AML-193 (cell line): Measurements from ENCODE around the gene SF1.

ENCODE experiments used
- DNase-seq, 2 experiments: peaks; one replicate each; lab custom pipeline; 2025; lab: John Stamatoyannopoulos, UW

Gene SF1

DNA sequence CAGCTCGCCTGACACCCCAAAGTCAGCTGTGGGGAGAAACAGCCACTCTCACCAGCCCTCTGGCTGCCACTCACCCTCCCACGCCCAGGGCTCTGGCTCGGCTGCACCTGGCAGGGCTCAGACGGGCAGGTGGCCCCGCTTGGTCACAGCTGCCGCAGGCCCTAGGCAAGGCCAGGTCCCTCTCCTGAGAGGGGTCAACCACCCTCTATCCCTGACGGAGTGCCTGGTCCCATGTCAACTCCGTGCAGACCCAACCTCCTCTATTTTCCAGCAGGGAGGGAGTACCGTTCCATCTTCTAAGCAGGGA, 22.8 kb upstream of the SF1 start:
- no peak for DNase-seq

DNA sequence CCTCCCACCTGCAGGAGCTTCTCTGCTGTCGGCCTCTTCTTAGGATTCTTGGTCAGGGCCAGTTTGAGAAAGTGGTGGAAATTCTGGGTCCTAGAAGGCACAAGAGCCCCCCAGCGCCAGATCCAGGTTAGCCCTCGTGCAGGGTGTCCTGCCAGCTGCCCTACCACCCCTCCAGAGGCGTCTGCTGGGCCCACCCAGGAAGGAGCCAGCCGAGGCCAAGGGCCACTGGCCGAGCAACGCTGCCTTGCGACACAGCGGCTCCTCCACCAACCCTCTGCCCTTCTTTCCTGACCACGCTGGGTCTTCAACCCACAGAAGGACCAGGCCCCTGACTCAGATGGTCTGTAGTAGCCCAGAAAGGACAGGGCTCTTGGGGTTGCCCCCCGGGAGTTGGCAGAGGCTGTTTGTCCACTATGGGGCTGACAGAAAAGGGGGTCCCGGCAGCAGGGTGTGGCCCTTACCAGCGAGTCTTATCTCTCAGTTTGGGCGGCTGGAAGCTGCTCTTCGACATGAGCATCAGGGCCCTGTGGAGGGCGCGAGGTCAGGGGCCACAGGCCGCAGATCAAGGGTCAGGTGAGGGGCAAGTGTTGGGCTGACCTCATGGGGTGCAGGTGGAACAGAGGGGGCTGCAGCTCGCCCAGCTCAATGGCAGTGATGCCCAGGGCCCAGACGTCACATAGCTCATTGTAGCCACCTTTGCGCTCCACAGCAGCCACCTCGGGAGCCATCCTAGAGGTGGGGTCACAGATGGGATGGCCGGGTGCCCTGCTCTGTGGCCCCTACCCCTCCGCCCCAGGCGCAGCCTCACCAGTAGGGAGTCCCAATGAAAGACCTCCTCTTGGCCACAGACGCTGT, 22.2 kb upstream of the SF1 start:
- no peak for DNase-seq

DNA sequence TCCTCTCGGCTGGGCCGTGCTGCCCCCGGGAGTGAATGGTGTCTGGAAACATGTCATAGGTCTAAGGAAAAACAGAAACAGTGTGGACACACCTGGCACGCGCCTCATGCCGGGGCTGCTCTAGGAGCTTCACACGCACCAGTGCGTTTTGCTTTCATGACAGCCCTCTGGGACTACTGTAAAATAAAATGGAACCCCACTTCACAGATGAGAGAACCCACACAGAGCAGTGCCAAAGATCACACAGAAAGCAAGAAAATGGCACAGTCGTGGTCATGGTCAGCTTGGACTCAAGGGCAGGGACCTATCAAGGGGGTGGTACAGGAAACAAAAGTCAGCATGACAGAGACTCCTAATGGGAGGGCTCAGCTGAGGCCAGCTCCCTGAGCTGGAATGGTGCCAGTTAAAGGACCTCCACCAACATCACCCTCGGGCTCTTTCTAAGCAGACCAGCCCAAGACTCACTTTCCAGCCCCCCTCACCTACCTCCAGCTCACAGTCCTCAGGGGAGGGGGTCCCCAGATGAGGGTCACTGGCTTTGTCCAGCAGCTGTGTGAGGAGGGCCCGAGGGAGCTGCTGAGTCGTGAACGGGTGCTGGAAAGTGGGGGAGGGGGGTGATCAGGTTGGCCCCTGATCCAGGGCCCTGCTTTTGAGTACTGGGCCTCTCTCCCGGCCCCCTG, 21.4 kb upstream of the SF1 start:
- DNase-seq, result no peak

DNA sequence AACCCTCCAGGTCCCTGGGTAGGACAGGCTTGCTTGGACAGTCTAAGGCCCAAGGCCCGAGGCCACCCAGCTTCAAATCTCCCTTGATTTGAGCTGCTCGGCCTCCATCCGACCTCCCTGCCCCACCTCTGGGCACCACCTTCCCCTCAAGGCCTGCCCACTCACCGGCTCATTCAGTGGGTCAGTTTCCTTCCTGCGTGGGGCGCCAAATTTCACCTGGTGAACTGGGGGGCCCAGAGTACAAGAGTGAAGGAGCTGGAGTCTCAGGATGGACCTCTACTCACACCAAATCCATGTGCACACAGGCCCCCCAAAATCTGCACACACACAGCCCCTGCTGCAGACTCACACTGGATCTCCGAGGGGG, 20.9 kb upstream of the SF1 start:
- DNase-seq, result no peak

DNA sequence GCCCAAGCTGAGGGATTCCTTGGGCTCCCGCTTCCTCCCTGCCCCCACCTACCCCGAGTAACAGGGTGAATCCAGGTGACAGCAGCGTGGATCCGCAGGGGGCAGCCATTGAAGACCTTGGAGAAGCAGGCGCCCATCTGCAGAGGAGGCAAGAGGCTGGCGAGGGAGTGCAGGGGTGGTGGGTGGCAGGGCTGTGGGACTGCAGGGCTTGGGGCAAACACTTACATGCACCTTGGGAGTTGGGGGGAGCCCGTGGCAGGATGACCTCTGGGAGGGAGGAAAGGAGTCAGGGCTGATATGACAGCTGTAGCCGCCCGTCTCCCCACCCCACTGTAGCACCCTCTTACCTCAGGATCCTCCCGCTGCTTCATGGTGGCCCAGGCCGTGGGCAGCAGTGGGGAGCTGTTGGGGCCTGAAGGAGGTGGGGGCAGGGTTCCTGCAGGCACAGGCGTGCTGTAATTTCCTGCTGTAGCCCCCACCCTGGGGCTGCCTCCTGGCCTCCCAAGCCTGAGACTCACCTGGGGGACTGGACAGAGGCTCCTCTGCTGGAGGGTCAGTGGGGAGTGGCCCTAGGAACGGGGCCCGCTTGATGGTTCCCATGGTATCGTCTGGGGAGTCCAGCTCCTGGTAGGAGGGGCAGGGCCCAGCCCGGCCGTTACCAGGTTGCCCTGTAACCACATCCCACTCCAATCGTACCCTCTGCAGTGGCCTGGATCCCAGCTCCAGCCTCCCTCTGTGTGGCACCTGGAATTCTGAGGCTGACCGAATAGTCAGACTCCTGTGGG, 18.6 kb upstream of the SF1 start:
- DNase-seq, result no peak

DNA sequence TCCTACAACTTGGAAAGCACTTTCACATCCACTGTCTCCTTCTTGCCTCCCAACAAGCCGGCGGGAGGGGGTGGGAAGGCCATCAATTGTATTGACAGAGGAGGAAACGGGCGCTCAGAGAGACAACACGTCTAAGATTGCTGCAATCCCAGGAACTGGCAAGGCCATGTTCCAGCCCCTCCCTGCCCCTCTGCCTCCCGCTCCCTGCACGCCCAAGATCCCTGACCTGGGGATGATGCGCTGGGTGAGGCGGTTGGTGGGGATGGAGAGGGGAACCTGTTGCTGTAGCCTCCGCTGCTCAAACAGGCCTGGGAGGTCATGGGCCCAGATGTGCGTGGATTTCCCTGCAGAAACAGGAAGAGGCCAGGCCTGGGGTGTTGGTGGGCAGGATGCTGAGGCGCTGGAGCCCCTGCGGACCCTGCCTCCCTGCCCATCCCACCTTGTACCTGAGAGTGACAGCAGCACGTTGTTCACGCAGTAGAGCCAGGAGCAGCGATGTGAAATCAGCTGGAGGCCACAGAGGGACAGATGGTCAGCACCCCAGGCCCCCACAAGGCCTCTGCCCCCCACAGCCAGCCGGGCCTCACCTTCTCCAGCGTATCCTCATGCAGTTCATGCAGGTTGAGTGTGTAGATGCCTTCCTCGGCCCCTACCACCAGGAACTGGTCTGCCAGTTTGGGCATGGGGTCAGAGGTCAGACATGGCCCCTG, 17.9 kb upstream of the SF1 start:
- no peak for DNase-seq

DNA sequence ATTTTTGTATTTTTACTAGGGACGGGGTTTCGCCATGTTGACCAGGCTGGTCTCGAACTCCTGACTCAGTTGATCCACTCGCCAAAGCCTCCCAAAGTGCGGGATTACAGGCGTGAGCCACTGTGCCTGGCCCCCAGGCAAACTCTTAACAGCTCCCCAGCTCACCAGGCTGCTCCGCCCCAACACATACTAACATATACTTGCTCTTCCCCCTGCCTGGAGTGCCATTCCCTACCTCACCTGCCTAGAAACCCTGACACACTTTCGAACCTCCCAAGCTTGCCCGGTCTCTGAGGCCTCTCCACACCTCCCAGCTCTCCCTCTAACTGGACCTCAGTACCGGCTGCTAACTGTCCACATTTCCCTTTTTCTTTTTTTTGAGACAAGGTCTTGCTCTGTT, 16.2 kb upstream of the SF1 start:
- no peak for DNase-seq

DNA sequence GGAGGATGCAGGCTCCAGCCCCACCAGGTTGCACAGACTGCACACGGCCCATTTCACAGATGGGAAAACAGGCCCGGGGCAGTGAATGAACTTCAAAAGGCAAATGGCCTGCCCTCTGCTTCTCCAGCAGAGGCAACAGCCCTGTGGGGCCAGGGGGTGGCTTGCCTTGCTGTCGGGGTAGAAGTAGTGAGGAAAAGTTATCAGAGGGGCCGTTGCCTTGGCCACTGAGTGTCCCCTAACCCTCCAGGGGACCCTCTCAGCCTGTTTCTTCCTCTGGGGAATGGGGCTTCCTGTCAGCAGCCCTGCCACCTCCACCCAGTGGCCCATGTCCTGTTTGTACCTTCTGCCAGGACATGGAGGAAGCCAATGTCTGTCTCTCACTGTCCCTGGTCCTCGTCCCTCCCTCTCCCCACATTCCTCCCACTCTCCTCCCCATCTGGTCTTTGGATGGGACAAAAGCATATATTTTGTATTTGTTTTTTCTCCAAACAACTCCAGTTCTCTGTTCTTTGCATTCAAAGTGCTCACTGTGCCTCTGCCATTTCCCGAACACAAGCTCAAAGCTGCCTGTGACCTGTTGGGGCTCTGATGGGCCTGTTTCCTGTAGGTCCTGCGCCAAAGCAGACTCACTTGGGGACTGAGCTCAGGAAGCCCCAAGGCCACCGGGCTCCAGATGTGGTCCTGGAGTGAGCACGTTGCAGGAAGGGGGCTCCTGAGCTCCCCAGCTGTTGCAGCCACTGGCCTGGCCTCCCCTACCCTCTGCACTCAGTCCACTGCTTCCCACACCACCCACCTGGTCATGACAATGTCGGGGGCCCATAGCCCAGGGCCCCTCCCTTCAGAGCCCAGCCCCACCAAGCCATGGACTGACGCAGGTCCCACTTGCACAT, 15.2 kb upstream of the SF1 start:
- DNase-seq, result no peak

DNA sequence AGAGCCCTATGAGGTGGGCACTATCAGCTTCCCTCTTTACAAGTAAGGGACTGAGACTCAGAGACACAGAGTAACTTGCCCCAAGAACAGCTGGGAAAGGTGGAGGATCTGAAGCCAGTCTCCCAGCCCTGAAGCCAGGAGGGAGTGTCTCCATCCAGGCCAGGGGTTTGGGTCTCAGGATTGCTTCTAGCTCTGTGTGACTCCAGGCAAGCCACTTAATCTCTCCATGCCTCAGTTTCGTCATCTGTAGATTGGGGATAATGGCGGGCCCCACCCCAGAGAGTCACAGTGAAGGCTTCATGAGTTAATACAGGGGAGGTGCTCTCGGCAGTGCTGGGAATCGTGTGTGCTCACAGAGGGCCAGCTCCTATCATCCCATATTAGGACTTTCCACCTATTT, 14.1 kb upstream of the SF1 start:
- DNase-seq, result no peak

DNA sequence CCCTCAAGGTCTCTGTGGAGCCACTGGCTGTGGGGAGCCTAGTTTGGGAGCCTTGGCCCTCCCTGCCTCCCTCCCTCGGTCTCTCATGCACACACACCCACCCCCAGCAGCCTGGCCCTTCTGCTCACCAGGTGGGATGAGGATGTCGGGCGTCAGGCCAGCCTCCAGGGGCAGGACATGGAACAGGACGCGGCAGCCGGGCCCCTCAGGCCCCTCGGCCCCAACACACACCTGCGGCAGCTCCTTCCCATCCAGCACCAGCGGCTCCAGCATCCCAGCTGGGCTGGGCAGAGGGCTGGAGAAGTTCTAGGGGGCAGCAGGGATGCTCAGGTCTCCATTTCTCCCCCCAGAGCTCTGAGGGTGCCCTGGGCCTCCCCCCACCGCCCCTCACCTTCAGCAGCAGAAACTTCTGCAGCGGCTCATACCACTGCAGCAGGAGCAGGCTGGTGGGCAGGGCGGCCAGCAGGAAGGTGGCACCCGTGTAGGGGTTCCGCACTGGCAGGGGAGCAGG, 13.5 kb upstream of the SF1 start:
- DNase-seq, result no peak

DNA sequence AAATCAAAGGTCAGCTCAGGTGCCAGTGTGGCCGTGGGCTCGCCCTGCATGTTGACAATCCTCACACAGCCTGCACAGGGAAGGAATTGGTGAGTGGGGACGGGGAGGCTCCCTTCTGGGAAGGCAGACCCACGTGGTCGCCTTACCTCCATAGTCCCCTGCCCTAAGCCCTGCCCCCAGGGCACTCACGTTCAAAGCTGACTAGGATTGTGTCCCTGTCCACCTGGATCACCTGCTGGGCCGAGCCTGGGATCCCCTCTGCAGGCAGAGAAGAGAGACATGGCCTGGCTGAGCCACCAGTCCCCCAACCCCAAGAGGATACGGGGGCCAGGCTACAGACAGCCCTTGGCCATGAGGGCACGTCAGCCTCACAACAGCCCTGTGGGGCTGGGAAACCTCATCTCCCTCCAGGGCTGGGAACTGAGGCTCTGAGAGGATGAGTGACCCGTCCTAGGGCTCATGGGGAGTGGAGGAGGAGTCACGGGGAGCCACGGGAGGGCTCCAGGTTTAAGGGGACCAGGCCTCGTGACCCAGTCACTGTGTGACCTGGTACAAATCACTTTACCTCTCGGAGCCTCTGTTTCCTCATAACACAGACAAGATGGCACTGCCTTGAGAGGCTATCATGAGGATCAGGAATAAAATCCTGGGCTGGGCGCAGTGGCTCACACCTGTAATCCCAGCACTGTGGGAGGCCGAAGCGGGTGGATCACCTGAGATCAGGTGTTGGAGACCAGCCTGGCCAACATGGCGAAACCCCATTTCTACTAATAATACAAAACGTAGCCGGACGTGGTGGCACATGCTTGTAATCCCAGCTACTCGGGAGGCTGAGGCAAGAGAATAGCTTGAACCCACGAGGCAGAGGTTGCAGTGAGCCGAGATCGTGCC, 12.1 kb upstream of the SF1 start:
- DNase-seq, result no peak

DNA sequence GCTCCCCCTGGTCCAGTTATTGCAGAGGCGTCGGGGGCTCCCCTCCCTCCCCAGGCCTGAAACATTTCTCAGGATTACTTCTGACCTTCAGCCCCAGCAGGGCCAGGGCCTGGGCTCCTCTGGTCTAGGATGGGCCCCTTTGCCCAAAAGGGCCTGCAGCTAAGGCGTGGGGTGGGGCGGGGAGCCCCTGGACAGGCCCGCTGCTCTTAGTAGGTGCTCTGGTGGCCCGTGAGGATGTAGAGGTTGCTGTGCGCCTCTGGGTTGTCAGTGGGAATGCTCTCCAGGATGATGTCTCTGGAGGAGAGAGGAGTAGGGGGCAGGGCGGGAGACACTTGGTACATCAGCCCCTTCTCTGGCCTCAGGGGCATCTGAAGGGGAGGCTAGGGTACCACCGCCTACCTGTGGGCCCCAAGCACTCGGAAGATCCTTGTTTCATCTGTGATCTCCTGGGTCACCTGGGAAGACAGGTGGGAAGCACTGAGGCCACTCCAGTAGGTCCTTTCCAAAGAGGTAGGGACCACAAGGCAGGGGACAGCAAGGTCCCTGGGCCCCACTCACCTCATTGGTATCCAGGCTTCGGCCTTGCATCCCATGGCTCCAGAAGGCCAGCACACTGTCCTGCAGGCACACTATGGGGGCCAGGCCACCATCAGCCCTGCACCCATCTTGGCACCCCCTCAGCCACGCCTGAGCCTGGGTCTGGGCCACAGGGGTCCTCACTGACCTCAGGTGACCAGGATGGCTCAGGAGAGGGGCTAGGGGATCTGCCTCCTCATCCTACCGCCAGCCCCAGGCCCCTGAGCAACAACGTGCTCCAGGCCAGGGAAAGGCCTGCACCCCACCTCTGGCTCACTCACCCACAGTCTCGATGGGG, 11.2 kb upstream of the SF1 start:
- DNase-seq, result no peak

DNA sequence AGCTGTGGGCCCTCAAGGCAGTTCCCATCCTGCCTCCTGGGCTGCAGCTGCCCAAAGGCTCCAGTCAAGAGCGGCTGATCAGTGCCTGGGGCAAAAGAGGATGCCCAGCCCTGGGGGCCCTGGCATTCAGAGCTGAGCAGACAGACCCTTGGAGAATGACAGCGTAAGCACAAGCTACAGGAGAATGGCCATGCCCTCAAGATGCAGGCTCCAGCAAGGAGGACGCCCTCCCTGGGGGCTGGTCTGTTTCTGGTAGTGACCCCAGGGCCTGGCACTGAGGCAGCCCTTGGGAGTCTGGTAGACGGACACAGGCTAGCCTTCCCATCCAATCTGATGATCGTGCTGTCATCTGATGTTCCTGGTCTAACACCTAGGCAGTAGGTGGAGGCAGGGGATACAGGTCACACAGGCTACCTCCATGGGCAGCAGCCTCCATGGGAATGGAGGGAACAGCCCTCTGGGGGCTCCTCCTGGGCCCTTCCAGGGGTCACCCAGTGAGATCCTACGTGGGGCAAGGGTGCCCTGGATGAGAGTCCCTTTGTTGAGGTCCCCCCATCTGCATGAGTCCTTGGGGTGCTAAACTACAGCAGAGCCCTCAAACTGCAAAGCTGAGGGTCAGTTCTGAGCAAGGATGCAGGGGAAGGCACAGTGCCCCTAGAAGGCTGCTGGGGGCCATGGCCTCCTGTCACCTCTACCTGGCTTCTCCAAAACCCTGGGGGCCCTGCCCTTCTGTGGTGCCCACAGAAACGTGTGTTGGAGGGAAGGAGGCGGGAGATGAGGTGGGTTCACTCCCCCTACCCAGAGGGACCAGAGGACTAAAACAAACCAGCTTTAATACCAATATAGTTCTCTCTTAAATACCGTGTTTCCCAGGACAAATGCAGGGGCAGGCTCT, 10.2 kb upstream of the SF1 start:
- no peak for DNase-seq

DNA sequence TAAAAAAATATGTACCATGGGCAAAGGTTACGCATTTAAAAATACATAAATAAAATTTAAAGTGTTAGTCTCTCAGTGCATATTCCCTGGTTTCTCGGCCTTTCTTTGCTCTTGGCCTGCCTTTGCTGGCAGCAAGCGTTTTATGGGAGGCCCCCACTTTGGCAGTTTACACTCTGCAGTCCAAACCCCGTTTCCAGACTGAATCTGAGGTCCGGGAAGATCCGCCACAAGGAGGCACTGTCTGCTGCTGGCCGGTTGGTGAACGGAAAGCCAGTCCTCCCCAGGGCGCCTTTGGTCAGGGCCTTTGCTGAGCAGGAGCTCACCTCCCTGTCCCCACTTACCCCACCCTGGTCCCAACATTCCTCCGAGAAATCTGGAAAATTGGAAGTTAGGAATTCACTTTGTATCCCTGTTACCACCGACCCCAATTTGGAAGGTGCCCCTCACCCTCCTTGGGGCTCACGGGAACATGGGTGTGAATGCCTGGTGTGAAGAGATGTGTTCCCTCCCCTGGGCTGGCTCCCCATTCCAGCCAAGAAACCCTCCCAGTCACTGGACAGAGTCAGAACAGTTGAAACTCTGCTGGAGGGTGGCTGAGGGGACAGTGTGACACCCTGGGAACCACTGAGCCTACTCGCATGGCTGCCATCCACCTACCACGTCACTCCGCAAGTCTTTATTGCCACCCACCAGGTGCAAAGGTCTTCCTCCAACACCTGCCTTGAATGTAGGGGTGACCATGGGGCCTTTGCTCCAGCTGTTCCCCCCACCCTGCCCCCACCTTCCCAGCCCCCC, 9.4 kb upstream of the SF1 start:
- DNase-seq, result peak; percentile 51 to 53

DNA sequence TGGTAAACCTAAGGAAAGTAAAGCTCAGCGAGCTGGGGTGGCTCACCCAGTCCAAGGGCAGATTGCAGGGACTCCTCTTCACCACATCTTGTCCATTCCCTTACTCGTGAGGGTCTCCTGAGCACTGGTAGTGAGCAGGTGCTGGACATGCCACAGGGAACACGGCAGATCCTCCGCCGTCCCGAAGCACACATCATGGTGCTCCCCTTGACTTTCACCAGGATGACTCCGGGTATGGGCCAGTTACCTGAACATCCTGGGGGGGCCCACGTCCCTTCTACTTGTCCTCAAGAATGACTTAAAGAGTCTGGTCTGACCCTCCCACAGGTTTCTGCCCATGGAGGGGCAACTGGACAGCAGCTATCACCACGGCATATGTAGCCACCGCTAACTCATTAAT, 8.0 kb upstream of the SF1 start:
- DNase-seq, result no peak

DNA sequence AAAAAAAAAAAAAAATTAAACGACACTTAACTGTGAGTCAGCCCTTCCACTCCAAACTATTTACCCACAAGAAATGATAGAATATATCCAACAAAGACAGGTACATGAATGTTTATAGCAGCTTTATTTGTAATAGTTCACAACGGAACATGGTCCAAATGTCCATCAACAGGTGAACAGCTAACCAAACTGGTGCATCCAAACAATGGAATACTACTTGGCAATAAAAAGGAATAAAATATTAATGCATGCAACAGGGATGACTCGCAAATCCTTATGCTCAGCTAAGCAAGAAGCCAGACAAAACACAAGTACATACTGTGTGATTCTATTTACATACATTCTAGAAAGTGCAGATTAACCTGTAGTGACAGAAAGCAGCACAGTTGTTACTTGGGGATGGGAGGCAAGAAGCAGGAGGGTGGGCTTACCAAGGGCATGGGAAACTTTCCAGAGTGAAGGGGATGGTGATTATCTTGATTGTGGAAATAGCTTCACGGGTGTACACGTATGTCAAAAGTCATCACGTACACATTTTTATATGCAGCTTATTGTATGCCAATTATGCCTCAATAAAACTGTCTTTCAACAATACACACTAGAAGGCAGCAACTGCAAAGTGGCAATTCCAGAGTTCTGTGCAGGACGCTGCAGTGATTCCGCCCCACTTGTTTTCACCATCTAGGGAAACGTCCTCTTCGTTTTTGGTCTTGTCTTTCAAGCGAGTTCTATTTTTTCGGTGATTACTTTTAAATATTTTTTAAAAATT, 6.7 kb upstream of the SF1 start:
- no peak for DNase-seq

DNA sequence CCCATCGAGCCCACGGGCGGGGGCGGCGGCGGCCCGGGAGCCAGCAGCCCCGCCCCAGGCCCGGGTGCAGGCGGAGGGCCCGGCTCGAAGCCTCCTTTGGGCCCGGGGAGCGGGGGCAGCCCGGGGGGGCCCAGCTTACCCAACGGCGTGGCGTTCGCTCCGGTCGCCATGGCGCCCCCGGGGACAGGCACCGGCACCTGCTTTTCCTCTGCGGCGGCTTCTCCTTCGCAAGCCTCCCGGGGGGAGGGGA, 194 bp downstream of the SF1 start:
- DNase-seq, result no peak
